ENCODE results near the gene GDF7. TPM values are rescaled to one million over a fixed set of nuclear protein-coding genes. Genes with fewer than 3 reads are reported as not detected.

The GDF7 gene
- total and polyA plus RNA-seq, 2 donors (not counting 3 experiments of a cell fraction or from before 2014, with no cell fraction given) = 3.7 to 3.9 TPM

DNA sequence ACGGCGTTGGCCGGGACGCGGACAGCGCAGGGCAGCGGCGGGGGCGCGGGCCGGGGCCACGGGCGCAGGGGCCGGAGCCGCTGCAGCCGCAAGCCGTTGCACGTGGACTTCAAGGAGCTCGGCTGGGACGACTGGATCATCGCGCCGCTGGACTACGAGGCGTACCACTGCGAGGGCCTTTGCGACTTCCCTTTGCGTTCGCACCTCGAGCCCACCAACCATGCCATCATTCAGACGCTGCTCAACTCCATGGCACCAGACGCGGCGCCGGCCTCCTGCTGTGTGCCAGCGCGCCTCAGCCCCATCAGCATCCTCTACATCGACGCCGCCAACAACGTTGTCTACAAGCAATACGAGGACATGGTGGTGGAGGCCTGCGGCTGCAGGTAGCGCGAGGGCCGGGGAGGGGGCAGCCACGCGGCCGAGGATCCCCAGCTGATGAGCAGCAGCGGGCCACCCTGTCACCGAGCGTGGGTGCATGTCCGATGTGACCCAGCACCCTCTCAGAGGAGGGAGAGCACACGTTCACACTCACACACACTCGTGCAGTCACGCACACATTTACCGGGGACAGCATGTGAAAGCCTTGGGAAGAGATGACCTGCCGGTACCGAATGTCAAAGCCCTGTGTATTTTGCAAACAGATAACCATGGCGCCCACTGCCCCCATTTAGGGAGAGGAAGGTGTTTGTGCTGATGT lies 4.2 kb downstream of the GDF7 start:
- FAIRE-seq (no peak), DNase-seq (ENCODE audit: low read depth, low spot score) (no peak)
- no peak overlapping the region for H2AFZ ChIP-seq (ENCODE audit: low read depth, low read length)
- H3K27ac ChIP-seq (ENCODE audit: insufficient read depth, low read depth, low read length) = no peak overlapping the region
- no peaks in the 10 kb centered on the region for H4K20me1 ChIP-seq (replicated peaks; ENCODE audit: control insufficient read depth, extremely low read depth, insufficient read depth, low read length)
- H3K4me1 ChIP-seq (ENCODE audit: control insufficient read depth, extremely low read depth, insufficient read depth, low read length) = peaks cover 24% of the 10 kb centered on the region
- ChIA-PET POLR2A (no interaction called here), CTCF (interaction anchor here (0.6 to 8.5 kb wide), 4 partner anchors 7 to 11 kb away, joined by 3 to 71 read pairs (median 6); no protein-coding TSS in a partner anchor)
- no peaks in the 10 kb centered on the region for H3K9me1 ChIP-seq (replicated peaks; ENCODE audit: control insufficient read depth, extremely low read depth, insufficient read depth, low read length)
- H3K79me2 ChIP-seq (ENCODE audit: control insufficient read depth, insufficient read depth, low read length) = no peaks in the 10 kb centered on the region
- no peak overlapping the region for H3K9ac ChIP-seq (replicated peaks; ENCODE audit: extremely low read depth, insufficient read depth, low read length)
- H3K4me3 ChIP-seq (replicated peaks in 1 of 3; ENCODE audit: insufficient read depth in 1 of 3, low read depth in 1 of 3, low read length in 3 of 3) = no peak overlapping the region
- dilution Hi-C loops (cut with MboI; ENCODE audit: extremely low pct_ligation_motif_present, low sequenced_read_pairs) = no loop called here
- H3K27me3 ChIP-seq (ENCODE audit: control insufficient read depth in 2 of 2, insufficient read depth in 2 of 2, low read length in 2 of 2) = peaks cover 23 to 42% of the 10 kb centered on the region in 2 experiments
- no peaks in the 10 kb centered on the region for H3K9me3 ChIP-seq (replicated peaks; ENCODE audit: control insufficient read depth, insufficient read depth, low read length)
- H3K4me2 ChIP-seq (ENCODE audit: insufficient read depth, low read length) = no peak overlapping the region
- H3K36me3 ChIP-seq (ENCODE audit: control insufficient read depth in 2 of 2, extremely low read depth in 1 of 2, insufficient read depth in 2 of 2, low read length in 2 of 2) = peaks cover 0 to 2% of the 10 kb centered on the region in 2 experiments
- no TSS peak for BruUV-seq (replicated peaks)
- TF ChIP-seq POLR2A (IDR thresholded peaks at IDR 0.05; ENCODE audit: low read depth, low read length) (no peak), FOS (IDR thresholded peaks at IDR 0.05; ENCODE audit: borderline replicate concordance, insufficient read depth, low read length) (no peak), EZH2 (IDR thresholded peaks at IDR 0.05; ENCODE audit: borderline replicate concordance, low read depth, low read length, severe bottlenecking) (no peak), POLR2AphosphoS5 (IDR thresholded peaks at IDR 0.05; ENCODE audit: insufficient read depth, low read depth, low read length) (no peak), JUN (IDR thresholded peaks at IDR 0.05; ENCODE audit: borderline replicate concordance, insufficient read depth, insufficient read length, low read depth) (no peak), GATA2 (IDR thresholded peaks at IDR 0.05; ENCODE audit: insufficient read depth, insufficient read length, low read depth, low read length) (no peak), MYC (IDR thresholded peaks at IDR 0.05; ENCODE audit: low read depth, low read length) (no peak)
- TF ChIP-seq, protein P1, sequence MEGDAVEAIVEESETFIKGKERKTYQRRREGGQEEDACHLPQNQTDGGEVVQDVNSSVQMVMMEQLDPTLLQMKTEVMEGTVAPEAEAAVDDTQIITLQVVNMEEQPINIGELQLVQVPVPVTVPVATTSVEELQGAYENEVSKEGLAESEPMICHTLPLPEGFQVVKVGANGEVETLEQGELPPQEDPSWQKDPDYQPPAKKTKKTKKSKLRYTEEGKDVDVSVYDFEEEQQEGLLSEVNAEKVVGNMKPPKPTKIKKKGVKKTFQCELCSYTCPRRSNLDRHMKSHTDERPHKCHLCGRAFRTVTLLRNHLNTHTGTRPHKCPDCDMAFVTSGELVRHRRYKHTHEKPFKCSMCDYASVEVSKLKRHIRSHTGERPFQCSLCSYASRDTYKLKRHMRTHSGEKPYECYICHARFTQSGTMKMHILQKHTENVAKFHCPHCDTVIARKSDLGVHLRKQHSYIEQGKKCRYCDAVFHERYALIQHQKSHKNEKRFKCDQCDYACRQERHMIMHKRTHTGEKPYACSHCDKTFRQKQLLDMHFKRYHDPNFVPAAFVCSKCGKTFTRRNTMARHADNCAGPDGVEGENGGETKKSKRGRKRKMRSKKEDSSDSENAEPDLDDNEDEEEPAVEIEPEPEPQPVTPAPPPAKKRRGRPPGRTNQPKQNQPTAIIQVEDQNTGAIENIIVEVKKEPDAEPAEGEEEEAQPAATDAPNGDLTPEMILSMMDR (IDR thresholded peaks at IDR 0.05; ENCODE audit: extremely low read depth in 1 of 2, insufficient read depth in 1 of 2, low read depth in 1 of 2, low read length in 2 of 2) = no peak
- TF ChIP-seq, protein P2, sequence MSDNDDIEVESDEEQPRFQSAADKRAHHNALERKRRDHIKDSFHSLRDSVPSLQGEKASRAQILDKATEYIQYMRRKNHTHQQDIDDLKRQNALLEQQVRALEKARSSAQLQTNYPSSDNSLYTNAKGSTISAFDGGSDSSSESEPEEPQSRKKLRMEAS (IDR thresholded peaks at IDR 0.05; ENCODE audit: insufficient read depth, insufficient read length) = no peak
- intact Hi-C loops (cut with micrococcal nuclease) = no loop called here
